Natural killer cell (primary cell): ENCODE data around the gene TSKU. TPM values are rescaled to one million over a fixed set of nuclear protein-coding genes. Genes with fewer than 3 reads are reported as not detected.

Experiments
- ATAC-seq, 3 donors: fragments of 150-1000 bp in 2 of 3; fragments of 200-7000 bp in 1 of 3; cut with Tn5 transposase; 1 replicate in 1 of 3; 2 replicates in 2 of 3; pipeline ENCODE4 v1.10.0; 2021; ENCODE audit warnings: mild to moderate bottlenecking in 2 of 3, moderate library complexity in 2 of 3
- DNase-seq, 2 donors: peaks; one replicate each; pipeline versions ENCODE4 v3.0.0 to v3.0.0-alpha.2; 2013 to 2021; ENCODE audit warnings: mixed read lengths in 1 of 2
- H3K27ac ChIP-seq: one replicate; pipeline ENCODE4 v1.5.1; 2013; ENCODE audit warnings: mild to moderate bottlenecking, low read length
- H3K27me3 ChIP-seq: one replicate; pipeline ENCODE4 v1.6.1; 2013; ENCODE audit warnings: low read length; ENCODE audit not compliant: control insufficient read depth, insufficient read depth
- H3K36me3 ChIP-seq: one replicate; pipeline ENCODE4 v1.6.1; 2013; ENCODE audit warnings: low read length; ENCODE audit not compliant: control insufficient read depth, insufficient read depth
- H3K4me1 ChIP-seq: one replicate; pipeline ENCODE4 v1.6.1; 2013; ENCODE audit warnings: low read length; ENCODE audit not compliant: control insufficient read depth, insufficient read depth
- H3K4me3 ChIP-seq: one replicate; pipeline ENCODE4 v1.5.1; 2013; ENCODE audit warnings: low read length
- H3K9me3 ChIP-seq: one replicate; pipeline ENCODE4 v1.6.1; 2013; ENCODE audit warnings: low read length; ENCODE audit not compliant: control insufficient read depth, insufficient read depth
- H3K27ac Mint-ChIP-seq, 2 donors: one replicate each; pipeline ENCODE4 v1.8.0; 2022; ENCODE audit warnings: mild to moderate bottlenecking in 2 of 2, mixed read lengths in 2 of 2, moderate library complexity in 1 of 2
- H3K27me3 Mint-ChIP-seq, 2 donors: one replicate each; pipeline ENCODE4 v1.8.0; 2022; ENCODE audit warnings: low read depth in 2 of 2, mixed read lengths in 2 of 2
- H3K36me3 Mint-ChIP-seq: one replicate; pipeline ENCODE4 v1.8.0; 2022; ENCODE audit warnings: mixed read lengths
- H3K4me1 Mint-ChIP-seq, 2 donors: one replicate each; pipeline ENCODE4 v1.8.0; 2022; ENCODE audit warnings: mixed read lengths in 2 of 2
- H3K4me3 Mint-ChIP-seq: one replicate; pipeline ENCODE4 v1.8.0; 2022; ENCODE audit warnings: mild to moderate bottlenecking, moderate library complexity, mixed read lengths
- H3K9me3 Mint-ChIP-seq, 2 donors: one replicate each; pipeline ENCODE4 v1.8.0; 2022; ENCODE audit warnings: mixed read lengths in 2 of 2
- CTCF ChIP-seq: fragments of 200-600 bp; IDR thresholded peaks from one replicate; pipeline ENCODE4 v1.8.0; 2022; ENCODE audit warnings: antibody characterized with exemption
- WGBS: methylation state at CpG from one replicate; pipeline ENCODE4 v1.1.7; 2013; ENCODE audit warnings: missing lambda C conversion rate; ENCODE audit not compliant: insufficient coverage; 5-methylcytosine and 5-hydroxymethylcytosine counted together
- intact Hi-C: fragments of 100-400 bp; cut with micrococcal nuclease; formaldehyde crosslinking; loops from one replicate; pipeline ENCODE4 v1.14.2; 2022
- total RNA-seq, 4 donors: library from RNA; stranded (reverse); fragments of 120-200 nt in 1 of 4; gene quantifications; one replicate each; pipeline versions ENCODE4 v1.2.3 to v1.2.4, GENCODE V29; 2013 to 2022

The TSKU gene
- total RNA-seq, 3 donors from 2014 or later (not counting 1 experiment from before 2014, with no cell fraction given): not detected

- H3K4me1 Mint-ChIP-seq: peaks cover 0 to 25% of the 10 kb centered on the region in 2 donors
- no peak overlapping the region for H3K4me3 ChIP-seq
- intact Hi-C loops: no loop called here
Measured at GRCh38 chr11:76802621-76803020, 19.5 kb downstream of the TSKU start.

GRCh38 chr11:76803023-76803422, 19.9 kb downstream of the TSKU start:
- Histone ChIP-seq H3K9me3 (no peaks in the 10 kb centered on the region), H3K4me1 (peaks cover 18% of the 10 kb centered on the region), H3K27me3 (no peaks in the 10 kb centered on the region), H3K4me3 (no peak overlapping the region), H3K36me3 (no peaks in the 10 kb centered on the region), H3K27ac (no peak overlapping the region)
- peaks cover 0 to 25% of the 10 kb centered on the region in 2 donors for H3K4me1 Mint-ChIP-seq
- ATAC-seq (no peak), DNase-seq (no peak)
- no peak overlapping the region for H3K27ac Mint-ChIP-seq
- H3K4me3 Mint-ChIP-seq: no peak overlapping the region
- 100% methylated on average over 2 of the region's 3 CpGs for WGBS
- H3K9me3 Mint-ChIP-seq: no peaks in the 10 kb centered on the region
- H3K36me3 Mint-ChIP-seq: no peaks in the 10 kb centered on the region
- no peak for TF ChIP-seq CTCF
- intact Hi-C loops: no loop called here
- H3K27me3 Mint-ChIP-seq: peaks cover 16 to 23% of the 10 kb centered on the region in 2 donors

More at GRCh38 chr11:76802621-76803020, 19.5 kb downstream of the TSKU start:
- Histone ChIP-seq H3K27ac (no peak overlapping the region), H3K4me1 (peaks cover 17% of the 10 kb centered on the region), H3K36me3 (no peaks in the 10 kb centered on the region), H3K27me3 (no peaks in the 10 kb centered on the region), H3K9me3 (no peaks in the 10 kb centered on the region)
- Mint-ChIP-seq H3K4me3 (no peak overlapping the region), H3K9me3 (no peaks in the 10 kb centered on the region), H3K27me3 (peaks cover 14 to 22% of the 10 kb centered on the region in 2 donors), H3K36me3 (no peaks in the 10 kb centered on the region), H3K27ac (no peak overlapping the region)
- no peak for TF ChIP-seq CTCF
- 94% methylated on average over 4 of the region's 4 CpGs for WGBS
- peak in 1 of 2 donors; percentile 0 for DNase-seq
- no peak for ATAC-seq

GRCh38 chr11:76803811-76804600, 20.9 kb downstream of the TSKU start:
- no peak overlapping the region for H3K27ac Mint-ChIP-seq

More at GRCh38 chr11:76803811-76804600, 20.9 kb downstream of the TSKU start:
- no peaks in the 10 kb centered on the region for H3K27me3 ChIP-seq
- H3K9me3 ChIP-seq: no peaks in the 10 kb centered on the region
- TF ChIP-seq CTCF: no peak
- Mint-ChIP-seq H3K4me1 (peaks cover 0 to 16% of the 10 kb centered on the region in 2 donors), H3K27me3 (peaks cover 22 to 30% of the 10 kb centered on the region in 2 donors), H3K4me3 (no peak overlapping the region), H3K9me3 (no peaks in the 10 kb centered on the region), H3K36me3 (no peaks in the 10 kb centered on the region)
- 44% methylated on average over 9 of the region's 10 CpGs for WGBS
- H3K36me3 ChIP-seq: no peaks in the 10 kb centered on the region
- ATAC-seq: no peak
- H3K4me3 ChIP-seq: no peak overlapping the region
- intact Hi-C loops: no loop called here
- H3K27ac ChIP-seq: no peak overlapping the region
- peaks cover 14% of the 10 kb centered on the region for H3K4me1 ChIP-seq
- DNase-seq: peak; percentile 4 to 66
